HG03196 (cell line): ENCODE results near the gene DGCR2.
"Not testable (repeated sequence)": the region's sequence is repeated elsewhere in the genome, so short reads cannot be mapped to it uniquely, and the experiment has no call there.

Experiments
- ATAC-seq: cut with Tn5 transposase; IDR thresholded peaks from one replicate; pipeline ENCODE4 v1.9.1; 2021; ENCODE audit not compliant: unreplicated experiment

DGCR2 gene

GRCh38 chr22:19084586-19084985 lies 37.6 kb downstream of the DGCR2 start:
- ATAC-seq = not testable (repeated sequence)

DNA sequence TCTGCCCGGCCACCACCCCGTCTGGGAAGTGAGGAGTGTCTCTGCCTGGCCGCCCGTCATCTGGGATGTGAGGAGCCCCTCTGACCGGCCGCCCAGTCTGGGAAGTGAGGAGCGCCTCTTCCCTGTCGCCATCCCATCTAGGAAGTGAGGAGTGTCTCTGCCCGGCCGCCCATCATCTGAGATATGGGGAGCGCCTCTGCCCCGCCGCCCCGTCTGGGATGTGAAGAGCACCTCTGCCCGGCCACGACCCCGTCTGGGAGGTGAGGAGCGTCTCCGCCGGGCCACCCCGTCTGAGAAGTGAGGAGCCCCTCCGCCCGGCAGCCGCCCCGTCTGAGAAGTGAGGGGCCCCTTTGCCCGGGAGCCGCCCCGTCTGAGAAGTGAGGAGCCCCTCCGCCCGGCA lies 38.1 kb downstream of the DGCR2 start:
- not testable (repeated sequence) for ATAC-seq

DNA sequence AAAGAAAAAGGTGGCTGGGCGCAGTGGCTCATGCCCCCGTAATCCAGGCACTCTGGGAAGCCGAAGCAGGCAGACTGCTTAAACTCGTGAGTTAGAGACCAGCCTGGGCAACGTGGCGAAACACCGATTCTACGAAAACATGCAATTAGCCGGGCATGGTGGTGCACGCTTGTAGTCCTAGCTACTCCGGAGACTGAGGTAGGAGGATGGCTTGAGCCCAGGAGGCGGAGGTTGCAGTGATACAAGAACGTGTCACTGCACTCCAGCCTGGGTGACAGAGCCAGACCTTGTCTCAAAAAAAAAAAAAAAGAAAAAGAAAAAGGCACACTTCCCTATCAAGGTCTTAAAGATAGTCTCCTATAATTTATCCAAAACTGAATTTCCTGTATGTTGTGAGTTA lies 39.4 kb downstream of the DGCR2 start:
- no peak for ATAC-seq

- ATAC-seq = no peak
Observed at GRCh38 chr22:19082101-19082500, 40.1 kb downstream of the DGCR2 start.

- no peak for ATAC-seq
Observed at GRCh38 chr22:19081351-19081750, 40.9 kb downstream of the DGCR2 start.

GRCh38 chr22:19080853-19081252 lies 41.4 kb downstream of the DGCR2 start:
- ATAC-seq = no peak

GRCh38 chr22:19079691-19080090 lies 42.5 kb downstream of the DGCR2 start:
- ATAC-seq = no peak

- ATAC-seq = no peak
Observed at GRCh38 chr22:19075404-19075803, 46.8 kb downstream of the DGCR2 start.

GRCh38 chr22:19072853-19073252 lies 49.4 kb downstream of the DGCR2 start:
- not testable (repeated sequence) for ATAC-seq

DNA sequence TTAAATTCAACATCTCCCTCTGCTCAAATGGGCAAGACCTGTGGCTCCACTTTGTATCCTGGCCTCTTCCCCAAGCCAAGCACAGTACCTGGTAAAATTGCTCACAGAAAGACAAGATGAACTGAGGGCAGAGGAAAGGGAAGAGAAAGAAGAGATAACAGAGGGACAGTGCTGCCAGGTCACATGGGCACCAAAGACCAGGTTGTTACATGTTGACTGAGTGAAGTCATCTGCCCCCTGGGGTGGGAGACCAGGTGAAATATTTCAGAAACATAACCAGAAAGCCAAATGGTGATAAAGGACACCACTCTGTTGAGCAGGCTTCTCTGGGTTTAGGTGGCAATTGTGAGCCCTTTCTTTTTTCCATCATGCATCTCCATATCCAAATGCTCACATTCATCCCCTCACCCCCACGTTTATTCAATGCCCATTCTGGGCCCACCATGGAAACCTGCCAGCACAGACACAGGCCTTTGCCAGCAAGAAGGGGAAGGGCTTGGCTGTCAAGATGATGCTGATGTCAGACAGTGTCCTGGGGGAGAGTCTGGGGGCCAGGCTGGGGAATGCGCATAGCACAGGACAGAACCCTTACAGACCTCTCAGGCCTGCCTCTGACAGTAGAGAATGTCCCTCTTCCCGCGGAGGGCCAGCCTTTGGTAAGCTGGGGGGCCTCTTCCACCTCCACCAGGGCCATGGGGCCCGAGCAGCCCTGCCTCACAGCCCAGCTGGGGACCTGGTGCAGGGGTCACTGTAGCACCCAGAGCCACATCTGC lies 51.6 kb downstream of the DGCR2 start:
- no peak for ATAC-seq

DNA sequence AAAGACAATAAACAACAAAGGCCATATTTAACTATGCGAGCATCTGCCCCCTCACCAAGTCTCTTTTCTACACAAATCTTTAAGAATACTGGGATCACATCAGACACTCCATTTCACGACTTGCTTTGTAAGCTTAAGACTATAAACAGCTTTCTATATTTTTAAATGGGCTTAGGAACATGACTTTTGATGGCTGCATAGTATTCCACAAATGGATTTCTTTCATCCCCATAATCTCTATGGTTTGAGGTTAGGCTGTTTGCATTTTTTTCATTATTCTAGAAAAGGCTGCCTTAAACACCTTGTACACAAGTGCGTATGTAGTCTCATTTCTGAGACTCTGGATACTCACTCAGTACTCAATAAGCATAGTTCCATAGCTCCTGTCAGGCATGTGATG lies 52.8 kb downstream of the DGCR2 start:
- no peak for ATAC-seq

DNA sequence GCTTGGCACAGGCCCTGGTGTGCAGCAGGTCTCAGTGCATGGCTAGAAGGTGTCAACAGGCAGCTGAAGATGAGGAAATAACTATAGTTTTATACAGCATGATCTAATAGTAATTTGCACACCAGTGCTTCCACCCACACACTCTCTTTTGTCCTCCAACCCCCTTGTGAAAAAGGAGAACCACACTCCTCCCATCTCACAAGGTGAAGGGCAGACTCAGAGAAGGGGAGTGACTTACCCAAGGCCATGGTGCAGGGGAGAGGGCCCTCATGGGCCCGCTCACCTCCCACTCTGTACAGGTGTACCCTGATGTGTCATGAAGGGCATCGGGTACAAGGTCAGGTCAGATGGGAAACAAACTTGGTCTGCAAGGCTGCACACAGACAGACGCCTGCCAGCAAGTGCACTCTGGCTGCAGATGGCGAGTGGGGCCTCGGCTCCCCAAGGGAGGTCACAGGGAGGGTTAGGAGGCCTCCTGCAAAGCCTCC lies 53.4 kb downstream of the DGCR2 start:
- no peak for ATAC-seq

DNA sequence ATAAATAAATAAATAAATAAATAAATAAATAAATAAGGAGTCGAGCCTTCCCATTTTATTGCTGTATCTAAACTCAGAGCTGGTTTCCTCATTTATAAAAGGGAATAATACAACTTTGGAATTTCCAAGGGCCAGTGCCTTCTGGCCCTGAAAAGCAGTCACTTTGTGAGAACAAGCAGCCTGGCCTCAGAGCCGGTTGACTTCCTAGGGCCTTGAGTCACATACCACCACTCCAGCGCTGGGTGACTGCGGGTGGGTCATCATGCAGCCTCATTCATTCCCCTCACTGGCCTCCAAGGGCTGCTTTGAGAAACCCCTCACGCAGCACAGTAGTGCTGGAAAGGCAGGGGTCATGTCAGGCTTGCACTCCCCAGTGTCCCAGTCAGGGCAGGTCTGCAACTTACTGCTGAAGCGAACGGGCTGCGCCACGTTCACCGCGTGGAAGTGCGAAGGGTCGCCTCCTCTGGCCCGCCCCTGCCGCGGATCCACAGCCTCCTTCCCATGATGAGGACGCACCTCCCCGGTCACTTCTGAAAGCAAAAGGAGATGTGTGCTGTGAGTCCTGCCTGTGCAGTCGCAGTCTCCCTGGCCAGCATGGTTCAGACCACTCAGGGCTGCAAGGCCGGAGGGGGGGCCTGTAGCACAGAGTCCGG lies 54.4 kb downstream of the DGCR2 start:
- no peak for ATAC-seq

- no peak for ATAC-seq
Observed at GRCh38 chr22:19066531-19067271, 55.5 kb downstream of the DGCR2 start.

GRCh38 chr22:19065929-19066328 lies 56.3 kb downstream of the DGCR2 start:
- no peak for ATAC-seq

- no peak for ATAC-seq
Observed at GRCh38 chr22:19065298-19065859, 56.8 kb downstream of the DGCR2 start.

DNA sequence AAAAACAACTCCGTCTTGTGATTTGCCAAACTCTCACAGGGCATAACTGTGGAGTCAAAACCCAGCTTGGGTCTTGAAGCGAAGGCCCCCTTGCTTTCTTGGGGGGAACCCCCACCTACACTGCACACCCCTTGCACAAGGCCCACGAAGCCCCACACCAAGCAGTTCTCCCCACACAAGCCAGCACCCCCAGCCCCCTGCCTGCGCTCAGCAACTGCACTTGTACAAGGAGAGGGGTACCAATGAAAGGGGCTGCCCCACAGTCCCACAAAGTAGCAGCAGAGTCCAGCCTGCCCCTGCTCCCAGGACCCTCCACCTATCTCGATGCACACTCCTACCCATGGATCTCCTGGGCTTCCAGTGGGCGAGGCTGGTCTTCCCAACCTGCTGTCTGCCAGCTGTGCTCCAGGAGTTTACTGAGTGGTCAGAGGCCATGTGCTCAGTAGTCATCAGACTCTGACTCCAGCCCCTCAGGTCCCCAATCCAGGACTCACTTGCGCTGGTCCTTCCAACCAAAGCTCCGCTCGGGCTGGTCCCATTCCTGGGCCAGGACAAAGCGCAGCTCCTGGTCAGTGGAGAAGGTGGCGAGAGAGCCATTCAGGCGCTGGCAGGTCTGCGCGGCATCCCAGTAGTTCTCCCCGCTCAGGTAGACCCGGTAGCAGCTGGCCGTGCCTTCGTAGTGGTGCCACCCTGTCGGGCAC lies 57.7 kb downstream of the DGCR2 start:
- ATAC-seq = no peak

DNA sequence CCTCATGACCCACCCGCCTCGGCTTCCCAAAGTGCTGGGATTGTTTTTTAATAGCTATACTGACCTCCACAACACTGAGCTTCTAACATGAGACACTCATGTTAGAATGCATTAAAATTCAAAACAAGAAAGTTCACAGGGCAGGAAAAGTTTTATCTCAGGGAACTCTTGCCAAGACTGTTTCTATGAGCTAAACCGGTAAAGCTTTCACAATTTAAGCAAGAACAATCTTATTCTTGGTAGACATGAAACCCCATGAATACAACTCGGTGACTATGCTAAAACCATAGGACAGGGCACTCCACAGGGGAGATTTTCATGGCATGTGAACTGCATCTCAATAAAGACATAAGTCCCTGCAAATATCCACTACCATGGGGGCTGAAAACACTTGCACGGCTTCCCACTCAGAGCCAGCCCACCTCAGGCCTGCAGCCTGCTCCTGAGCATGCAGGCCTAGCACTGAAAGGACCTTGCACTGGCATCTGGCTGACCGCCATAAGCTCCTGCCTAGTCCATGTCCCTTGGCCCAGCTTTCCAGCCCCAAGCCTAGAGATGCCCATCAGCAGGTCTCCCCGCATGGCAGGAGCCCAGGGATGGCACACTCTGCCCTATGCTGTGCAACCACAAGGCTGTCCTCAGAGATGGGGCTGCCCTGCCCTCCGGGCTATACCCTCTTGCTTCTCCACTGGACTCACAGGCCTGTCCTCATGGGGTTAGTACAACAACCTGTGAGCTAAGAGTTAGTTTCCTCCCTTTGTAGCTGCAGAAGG lies 58.4 kb downstream of the DGCR2 start:
- ATAC-seq = no peak

DNA sequence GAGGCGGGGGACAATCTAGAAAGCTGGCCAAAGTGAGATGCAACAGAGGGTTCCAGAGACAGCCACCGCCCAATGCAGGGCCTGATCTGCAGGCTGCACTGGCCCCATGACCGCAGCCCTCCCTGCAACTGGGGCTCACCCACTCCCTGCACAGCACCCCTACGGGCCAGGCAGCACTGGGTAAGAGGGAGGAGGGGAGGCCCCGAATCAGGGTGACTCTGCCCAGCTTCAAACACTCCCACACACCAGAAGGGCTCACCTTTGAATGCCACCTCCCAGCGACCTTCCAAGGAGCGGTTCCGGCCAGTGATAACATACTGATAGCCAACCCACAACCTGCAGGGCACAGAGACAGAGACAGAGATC lies 59.3 kb downstream of the DGCR2 start:
- no peak for ATAC-seq
